A549 (cell line): Measurements from ENCODE around the gene GAS5.

Source experiments
- CHD2 ChIP-seq: fragments of 150-350 bp; IDR thresholded peaks from 2 replicates; pipeline ENCODE4 v1.6.1; 2014; ENCODE audit warnings: low read length; ENCODE audit not compliant: partially characterized antibody
- E2F6 ChIP-seq: IDR thresholded peaks from 2 replicates; pipeline ENCODE4 v1.6.1; 2012; ENCODE audit warnings: low read depth, borderline replicate concordance
- EHMT2 ChIP-seq: fragments of 200-600 bp; sonication (generic); IDR thresholded peaks from 2 replicates; pipeline ENCODE4 v1.6.1; 2016; ENCODE audit warnings: antibody characterized with exemption, low read depth, mild to moderate bottlenecking, moderate library complexity
- MAX ChIP-seq: IDR thresholded peaks from 2 replicates; pipeline ENCODE4 v1.6.1; 2012

- no peak for TF ChIP-seq EHMT2
- TF ChIP-seq E2F6, result 0 out of 2 replicates have a peak, but pooled peaks have one; percentile 10
- TF ChIP-seq CHD2, result no peak
- TF ChIP-seq MAX, result peak; percentile 96
These were observed at the start of gene GAS5 for GRCh38 chr1:173867753-173868265.
